Measurements from ENCODE around the gene FTCD.
"Not testable (repeated sequence)": the region's sequence is repeated elsewhere in the genome, so short reads cannot be mapped to it uniquely, and the experiment has no call there.

The FTCD gene

GRCh38 chr21:46178961-46179360, 23.6 kb upstream of the FTCD start:
- 0 out of 2 replicates have a peak, but pooled peaks cover 2% of the 10 kb centered on the region for H3K79me2 ChIP-seq (ENCODE audit: low read length)
- no peaks in the 10 kb centered on the region for H3K27me3 ChIP-seq (replicated peaks; ENCODE audit: insufficient read depth, low read length)
- no peaks in the 10 kb centered on the region for H3K4me1 ChIP-seq (ENCODE audit: low read length)
- no peaks in the 10 kb centered on the region for H3F3A ChIP-seq (ENCODE audit: insufficient read depth, low read length)
- no peaks in the 10 kb centered on the region for H3K9me2 ChIP-seq (replicated peaks; ENCODE audit: insufficient read depth, low read length)
- no peak for TF ChIP-seq CTCF (IDR thresholded peaks at IDR 0.05; ENCODE audit: low read length)
- no peak for TF ChIP-seq EZH2phosphoT487 (IDR thresholded peaks at IDR 0.05; ENCODE audit: low read length)
- no peak for TF ChIP-seq EZH2 (optimal IDR thresholded peaks at IDR 0.05; ENCODE audit: low read depth, low read length)
- H3K27ac ChIP-seq (ENCODE audit: low read length), result no peak overlapping the region
- no peak overlapping the region for H3K9ac ChIP-seq (ENCODE audit: low read length)
- H2AFZ ChIP-seq (ENCODE audit: low read length), result no peak overlapping the region
- no peaks in the 10 kb centered on the region for H3K9me3 ChIP-seq (replicated peaks; ENCODE audit: insufficient read depth, low read length)
- H4K20me1 ChIP-seq (ENCODE audit: insufficient read depth, low read length), result no peaks in the 10 kb centered on the region
- H3K4me2 ChIP-seq (ENCODE audit: low read depth, low read length), result no peak overlapping the region
- no peaks in the 10 kb centered on the region for H3K36me3 ChIP-seq (replicated peaks; ENCODE audit: insufficient read depth, low read length)
- H3K4me3 ChIP-seq (ENCODE audit: low read length), result no peak overlapping the region
- no peak for DNase-seq

- H3K9me3 ChIP-seq (replicated peaks; ENCODE audit: insufficient read depth, low read length); H3K4me1 ChIP-seq (ENCODE audit: low read length); H2AFZ ChIP-seq (ENCODE audit: low read length); H3K9ac ChIP-seq (ENCODE audit: low read length); H3K36me3 ChIP-seq (replicated peaks; ENCODE audit: insufficient read depth, low read length); H3K4me2 ChIP-seq (ENCODE audit: low read depth, low read length); H3K9me2 ChIP-seq (replicated peaks; ENCODE audit: insufficient read depth, low read length); H3F3A ChIP-seq (ENCODE audit: insufficient read depth, low read length); DNase-seq; H3K79me2 ChIP-seq (ENCODE audit: low read length); H3K27me3 ChIP-seq (replicated peaks; ENCODE audit: insufficient read depth, low read length); H3K4me3 ChIP-seq (ENCODE audit: low read length); H4K20me1 ChIP-seq (ENCODE audit: insufficient read depth, low read length); H3K27ac ChIP-seq (ENCODE audit: low read length): not testable (repeated sequence)
Measured at GRCh38 chr21:46176443-46177129, 21.2 kb upstream of the FTCD start.

GRCh38 chr21:46173573-46173972, 18.2 kb upstream of the FTCD start:
- Histone ChIP-seq H3K4me2 (ENCODE audit: low read depth, low read length) (no peak overlapping the region), H3K36me3 (replicated peaks; ENCODE audit: insufficient read depth, low read length) (no peaks in the 10 kb centered on the region), H3K79me2 (ENCODE audit: low read length) (no peaks in the 10 kb centered on the region), H3K27me3 (replicated peaks; ENCODE audit: insufficient read depth, low read length) (no peaks in the 10 kb centered on the region), H3K4me3 (ENCODE audit: low read length) (no peak overlapping the region), H3F3A (ENCODE audit: insufficient read depth, low read length) (no peaks in the 10 kb centered on the region), H4K20me1 (ENCODE audit: insufficient read depth, low read length) (no peaks in the 10 kb centered on the region), H3K4me1 (ENCODE audit: low read length) (no peaks in the 10 kb centered on the region), H3K27ac (ENCODE audit: low read length) (no peak overlapping the region), H3K9me3 (replicated peaks; ENCODE audit: insufficient read depth, low read length) (no peaks in the 10 kb centered on the region), H3K9me2 (replicated peaks; ENCODE audit: insufficient read depth, low read length) (no peaks in the 10 kb centered on the region), H2AFZ (ENCODE audit: low read length) (no peak overlapping the region), H3K9ac (ENCODE audit: low read length) (no peak overlapping the region)
- TF ChIP-seq EZH2 (optimal IDR thresholded peaks at IDR 0.05; ENCODE audit: low read depth, low read length) (no peak), CTCF (IDR thresholded peaks at IDR 0.05; ENCODE audit: low read length) (no peak), EZH2phosphoT487 (IDR thresholded peaks at IDR 0.05; ENCODE audit: low read length) (no peak)
- DNase-seq, result no peak

- no peak for TF ChIP-seq EZH2 (optimal IDR thresholded peaks at IDR 0.05; ENCODE audit: low read depth, low read length)
- TF ChIP-seq CTCF (IDR thresholded peaks at IDR 0.05; ENCODE audit: low read length), result no peak
- TF ChIP-seq EZH2phosphoT487 (IDR thresholded peaks at IDR 0.05; ENCODE audit: low read length), result no peak
- no peak overlapping the region for H3K4me3 ChIP-seq (ENCODE audit: low read length)
- H3K79me2 ChIP-seq (ENCODE audit: low read length), result no peaks in the 10 kb centered on the region
- no peaks in the 10 kb centered on the region for H3K9me2 ChIP-seq (replicated peaks; ENCODE audit: insufficient read depth, low read length)
- no peaks in the 10 kb centered on the region for H3K27me3 ChIP-seq (replicated peaks; ENCODE audit: insufficient read depth, low read length)
- no peak overlapping the region for H2AFZ ChIP-seq (ENCODE audit: low read length)
- no peaks in the 10 kb centered on the region for H4K20me1 ChIP-seq (ENCODE audit: insufficient read depth, low read length)
- H3K36me3 ChIP-seq (replicated peaks; ENCODE audit: insufficient read depth, low read length), result no peaks in the 10 kb centered on the region
- no peak overlapping the region for H3K9ac ChIP-seq (ENCODE audit: low read length)
- H3K9me3 ChIP-seq (replicated peaks; ENCODE audit: insufficient read depth, low read length), result no peaks in the 10 kb centered on the region
- no peaks in the 10 kb centered on the region for H3K4me1 ChIP-seq (ENCODE audit: low read length)
- H3K4me2 ChIP-seq (ENCODE audit: low read depth, low read length), result no peak overlapping the region
- H3F3A ChIP-seq (ENCODE audit: insufficient read depth, low read length), result no peaks in the 10 kb centered on the region
- H3K27ac ChIP-seq (ENCODE audit: low read length), result no peak overlapping the region
- no peak for DNase-seq
Measured at GRCh38 chr21:46172863-46173528, 17.6 kb upstream of the FTCD start.

Measured in MM.1S (cell line).